NCI-H2196 treated with DMSO at 0.1 percent for 48 hours (cell line): ENCODE results near the gene PRR12.

Source experiments
- DNase-seq: peaks from one replicate; lab custom pipeline; 2025; ENCODE audit not compliant: unreplicated experiment; lab: John Stamatoyannopoulos, UW

PRR12 gene, protein sequence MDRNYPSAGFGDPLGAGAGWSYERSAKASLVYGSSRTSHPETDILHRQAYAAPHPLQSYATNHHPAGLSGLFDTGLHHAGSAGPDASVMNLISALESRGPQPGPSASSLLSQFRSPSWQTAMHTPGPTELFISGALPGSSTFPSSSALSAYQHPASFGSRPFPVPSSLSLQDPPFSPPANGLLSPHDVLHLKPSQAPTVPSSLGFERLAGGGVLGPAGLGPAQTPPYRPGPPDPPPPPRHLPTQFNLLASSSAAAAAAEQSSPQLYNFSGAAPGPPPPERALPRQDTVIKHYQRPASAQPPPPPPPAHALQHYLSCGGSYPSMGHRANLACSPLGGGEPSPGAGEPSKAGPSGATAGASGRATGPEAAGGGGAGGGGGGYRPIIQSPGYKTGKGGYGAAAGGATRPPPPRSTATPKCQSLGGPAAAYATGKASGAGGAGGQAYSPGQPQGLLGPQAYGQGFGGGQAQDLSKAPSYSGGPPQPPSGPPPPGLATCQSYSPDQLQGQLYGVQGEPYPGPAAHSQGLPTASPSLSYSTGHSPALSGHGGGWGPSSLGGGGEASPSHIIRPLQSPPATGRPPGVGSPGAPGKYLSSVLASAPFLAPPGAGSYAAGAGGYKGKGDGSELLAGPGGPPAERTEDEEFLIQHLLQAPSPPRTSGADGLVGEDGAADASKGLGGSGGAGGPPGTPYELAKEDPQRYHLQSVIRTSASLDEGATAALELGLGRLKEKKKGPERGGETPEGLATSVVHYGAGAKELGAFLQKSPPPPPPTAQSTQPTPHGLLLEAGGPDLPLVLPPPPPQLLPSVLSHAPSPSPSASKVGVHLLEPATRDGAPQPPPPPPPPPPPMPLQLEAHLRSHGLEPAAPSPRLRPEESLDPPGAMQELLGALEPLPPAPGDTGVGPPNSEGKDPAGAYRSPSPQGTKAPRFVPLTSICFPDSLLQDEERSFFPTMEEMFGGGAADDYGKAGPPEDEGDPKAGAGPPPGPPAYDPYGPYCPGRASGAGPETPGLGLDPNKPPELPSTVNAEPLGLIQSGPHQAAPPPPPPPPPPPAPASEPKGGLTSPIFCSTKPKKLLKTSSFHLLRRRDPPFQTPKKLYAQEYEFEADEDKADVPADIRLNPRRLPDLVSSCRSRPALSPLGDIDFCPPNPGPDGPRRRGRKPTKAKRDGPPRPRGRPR (N-terminal part only)

DNA sequence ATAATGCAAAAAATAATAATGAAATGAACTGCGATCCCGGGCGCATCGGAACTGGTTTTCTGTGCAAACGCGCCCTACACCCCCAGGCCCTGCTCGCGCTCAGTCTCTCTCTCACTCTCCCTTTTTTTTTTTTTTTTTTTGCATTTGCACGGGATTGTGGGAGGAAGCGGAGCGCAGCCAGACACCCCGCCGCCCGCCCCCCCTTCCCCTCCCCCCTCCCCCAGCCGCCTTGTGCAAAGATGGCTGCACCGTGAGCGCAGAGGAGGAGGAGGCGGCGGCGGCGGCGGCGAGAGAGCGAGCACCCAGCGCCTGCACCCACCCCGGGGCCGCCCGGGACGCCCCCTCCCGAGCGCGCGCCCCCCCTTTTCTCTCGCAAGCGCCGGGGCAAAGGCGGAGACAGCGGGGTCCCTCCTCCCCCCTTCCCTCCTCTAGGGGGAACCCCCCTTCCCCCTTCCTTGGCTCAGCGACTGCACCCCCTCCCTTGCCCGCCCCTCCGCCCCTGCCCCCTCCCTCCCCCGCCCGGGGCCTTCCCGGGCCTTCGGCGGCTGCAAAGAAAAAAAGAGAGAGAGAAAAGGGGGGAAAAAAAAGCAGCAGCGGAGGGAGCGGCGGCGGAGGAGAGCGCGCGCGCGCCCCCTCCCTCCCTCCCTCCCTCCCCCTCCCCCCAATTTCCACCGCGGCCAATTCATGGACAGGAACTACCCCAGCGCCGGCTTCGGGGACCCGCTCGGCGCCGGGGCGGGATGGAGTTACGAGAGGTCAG is at the start of gene PRR12:
Gene PRR12, plus strand, starts transcription at position 212 of the 760 bp plus-strand sequence. Its CDS starts 473 bp downstream, at position 685.
- DNase-seq, result peak; percentile 61

DNA sequence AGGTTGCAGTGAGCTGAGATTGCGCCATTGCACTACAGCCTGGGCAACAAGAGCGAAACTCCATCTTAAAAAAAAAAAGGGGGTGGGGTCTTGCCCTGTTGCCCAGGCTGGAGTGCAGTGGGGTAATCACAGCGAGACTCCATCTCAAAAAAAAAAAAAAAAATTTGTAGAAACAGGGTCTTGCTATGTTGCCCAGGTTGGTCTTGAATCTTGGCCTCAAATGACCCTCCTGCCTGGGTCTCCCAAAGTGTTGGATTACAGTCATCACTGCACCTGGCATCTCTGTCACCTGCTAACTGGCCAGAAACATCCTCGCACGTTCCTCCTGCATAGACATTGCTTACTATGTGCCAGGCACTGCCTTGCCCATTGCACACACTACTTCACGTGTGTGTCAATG is 49.1 kb upstream of the PRR12 start:
- DNase-seq, result no peak

DNA sequence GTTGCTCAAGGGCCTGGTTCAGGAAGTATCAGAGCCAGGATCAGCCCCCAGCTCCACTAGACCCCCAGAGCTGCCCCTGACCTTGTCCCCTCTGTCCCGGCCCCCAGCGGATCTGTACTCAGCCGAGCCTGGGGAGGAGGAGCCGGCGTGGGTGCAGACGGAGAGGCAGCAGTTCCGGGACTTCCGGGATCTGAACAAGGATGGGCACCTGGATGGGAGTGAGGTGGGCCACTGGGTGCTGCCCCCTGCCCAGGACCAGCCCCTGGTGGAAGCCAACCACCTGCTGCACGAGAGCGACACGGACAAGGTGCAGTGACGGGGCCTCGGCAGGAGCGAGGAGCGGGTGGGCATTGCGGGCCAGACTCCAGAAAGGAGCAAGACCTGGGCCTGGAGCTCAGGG is 48.5 kb upstream of the PRR12 start:
- DNase-seq, result no peak

DNA sequence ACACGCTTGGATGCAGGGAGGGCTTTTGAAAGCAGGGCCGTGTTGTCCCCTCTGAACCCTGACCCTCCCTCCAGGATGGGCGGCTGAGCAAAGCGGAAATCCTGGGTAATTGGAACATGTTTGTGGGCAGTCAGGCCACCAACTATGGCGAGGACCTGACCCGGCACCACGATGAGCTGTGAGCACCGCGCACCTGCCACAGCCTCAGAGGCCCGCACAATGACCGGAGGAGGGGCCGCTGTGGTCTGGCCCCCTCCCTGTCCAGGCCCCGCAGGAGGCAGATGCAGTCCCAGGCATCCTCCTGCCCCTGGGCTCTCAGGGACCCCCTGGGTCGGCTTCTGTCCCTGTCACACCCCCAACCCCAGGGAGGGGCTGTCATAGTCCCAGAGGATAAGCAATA is 48.0 kb upstream of the PRR12 start:
- no peak for DNase-seq

DNA sequence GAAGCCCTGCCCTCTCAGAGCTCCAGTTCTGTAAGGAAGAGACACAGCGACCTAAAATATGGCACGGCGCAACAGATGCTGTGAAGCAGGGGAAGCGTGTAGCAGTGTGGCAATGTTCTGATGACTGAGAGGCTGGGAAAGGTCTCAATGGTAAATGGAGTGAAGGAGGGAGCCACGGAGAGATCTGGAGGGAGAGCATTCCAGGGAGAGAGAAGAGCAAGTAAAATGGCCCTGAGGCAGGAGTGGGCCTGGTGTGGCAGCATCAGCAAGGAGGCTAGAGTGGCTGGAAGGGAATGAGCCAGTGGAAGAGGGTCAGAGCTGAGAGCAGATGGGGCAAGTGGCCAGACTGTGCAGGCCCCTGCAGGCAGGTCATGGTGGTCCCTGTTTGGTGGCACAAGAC is 46.8 kb upstream of the PRR12 start:
- DNase-seq, result no peak

DNA sequence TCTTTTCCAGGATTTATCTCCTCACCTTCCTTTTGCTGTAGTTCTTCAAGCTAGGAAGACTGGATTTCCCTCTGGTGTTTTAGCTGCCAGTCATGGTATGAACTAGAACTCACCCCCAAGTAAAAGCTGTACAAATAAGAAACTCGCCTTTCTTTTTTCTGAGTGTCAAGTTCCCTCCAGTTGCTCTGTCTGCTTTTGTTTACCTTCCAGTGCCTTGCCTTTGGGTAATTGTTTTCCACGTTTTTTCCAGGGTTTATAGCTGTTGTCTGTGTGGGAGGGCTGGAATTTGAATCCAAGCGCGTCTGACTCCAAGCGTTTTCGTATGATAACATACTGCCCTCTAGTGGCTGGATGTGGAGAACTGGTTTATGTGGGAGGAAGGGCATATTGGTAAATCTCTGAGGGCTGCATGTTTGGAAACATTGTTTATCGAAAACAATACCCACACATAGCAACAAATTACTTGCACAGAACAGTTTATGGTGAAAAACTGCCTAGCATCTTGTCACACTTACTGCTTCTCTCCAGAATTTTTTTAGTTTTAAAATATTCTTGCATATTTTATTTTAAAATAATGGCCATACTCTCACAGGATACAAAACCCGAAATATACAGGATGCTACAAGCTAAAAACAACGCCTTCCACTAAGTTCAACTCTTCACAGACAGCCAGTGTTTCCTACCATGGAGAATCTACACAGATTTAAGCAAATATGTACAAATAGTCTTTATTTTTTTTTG is 44.0 kb upstream of the PRR12 start:
- DNase-seq, result peak; percentile 74

DNA sequence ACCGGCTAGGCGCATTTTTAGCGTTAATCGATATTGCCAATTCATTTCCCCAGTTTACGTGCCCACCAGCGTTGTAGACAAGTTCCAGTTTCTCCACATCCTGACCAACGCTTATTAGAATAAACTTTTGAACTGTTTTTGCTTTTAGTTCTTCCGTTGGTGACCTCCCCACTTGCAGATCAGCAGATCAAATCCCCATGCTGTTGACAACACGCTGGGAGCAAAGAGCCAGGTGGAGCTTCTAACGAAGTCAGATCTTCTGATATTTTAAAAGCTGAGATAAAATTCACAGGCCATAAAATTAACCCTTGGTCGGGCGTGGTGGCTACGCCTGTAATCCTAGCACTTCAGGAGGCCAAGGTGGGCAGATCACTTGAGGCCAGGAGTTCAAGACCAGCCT is 41.9 kb upstream of the PRR12 start:
- DNase-seq, result no peak

DNA sequence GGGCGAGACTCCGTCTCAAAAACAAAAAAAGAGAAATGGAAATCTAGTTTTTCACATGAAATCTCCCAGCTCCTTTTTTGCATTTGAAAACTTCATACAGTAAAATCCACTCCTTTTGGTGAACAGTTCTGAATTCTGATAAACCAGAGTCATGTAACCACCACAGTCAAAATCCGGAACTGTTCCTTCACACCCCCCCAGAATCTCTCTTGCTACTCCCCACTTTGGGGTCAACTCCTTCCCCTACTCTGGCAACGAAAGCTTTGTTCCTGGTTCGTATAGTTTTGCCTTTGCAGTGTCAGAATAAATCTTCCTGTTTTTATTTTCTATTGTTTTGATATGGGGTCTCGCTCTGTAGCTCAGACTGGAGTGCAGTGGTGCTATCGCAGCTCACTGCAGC is 39.5 kb upstream of the PRR12 start:
- no peak for DNase-seq

DNA sequence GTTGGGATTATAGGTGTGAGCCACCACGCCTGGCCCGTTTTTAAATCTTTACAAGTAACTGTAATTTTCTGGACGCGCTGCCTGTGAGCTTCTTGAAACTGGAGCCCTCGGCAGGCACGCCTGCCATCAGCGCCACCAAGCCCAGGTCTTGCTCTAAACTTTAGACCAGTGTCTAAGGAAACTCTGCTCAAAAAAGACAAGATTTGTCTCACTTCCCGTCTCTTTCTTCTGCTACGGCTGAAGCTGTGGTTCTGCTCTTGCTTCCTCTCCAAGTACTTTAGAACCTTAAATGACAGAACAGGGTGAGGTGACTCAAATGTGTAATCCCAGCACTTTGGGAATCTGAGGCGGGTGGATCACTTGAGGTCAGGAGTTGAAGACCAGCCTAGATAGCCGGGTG is 38.2 kb upstream of the PRR12 start:
- no peak for DNase-seq

DNA sequence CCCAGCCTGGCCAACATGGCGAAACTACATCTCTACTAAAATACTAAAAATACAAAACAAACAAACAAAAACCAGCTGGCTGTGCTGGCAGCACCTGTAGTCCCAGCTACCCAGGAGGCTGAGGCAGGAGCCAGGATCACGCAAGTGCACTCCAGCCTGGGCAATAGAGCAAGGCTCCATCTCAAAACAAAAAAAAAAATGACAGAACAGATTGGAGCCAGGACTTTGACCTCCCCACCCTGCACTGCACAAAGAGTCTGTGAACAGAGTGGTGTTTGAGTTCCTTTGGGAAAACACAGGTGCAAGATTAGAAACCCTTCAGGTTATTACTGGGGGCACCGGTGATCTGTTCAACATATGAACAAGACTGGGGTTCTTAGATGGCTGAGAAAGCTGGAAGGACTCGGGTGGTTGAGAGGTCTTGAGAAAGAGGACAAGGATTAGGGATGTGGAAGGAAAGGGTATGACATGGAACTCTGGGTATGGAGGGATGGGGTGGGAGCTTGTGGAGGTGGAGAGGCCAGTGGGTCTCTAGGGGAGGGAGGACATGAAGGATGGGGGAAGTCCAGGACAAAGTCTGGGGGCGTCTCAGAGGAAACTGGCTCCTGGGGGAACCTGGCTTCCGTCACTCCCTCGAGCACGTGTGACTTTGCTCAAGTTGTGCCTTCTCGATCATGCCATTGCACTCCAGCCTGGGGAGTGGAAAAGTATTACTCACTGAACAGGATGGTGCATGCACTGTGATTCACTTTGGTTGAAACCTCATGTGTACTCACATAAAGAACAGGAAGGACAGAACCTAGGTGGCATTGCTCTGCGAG is 37.3 kb upstream of the PRR12 start:
- DNase-seq, result no peak

DNA sequence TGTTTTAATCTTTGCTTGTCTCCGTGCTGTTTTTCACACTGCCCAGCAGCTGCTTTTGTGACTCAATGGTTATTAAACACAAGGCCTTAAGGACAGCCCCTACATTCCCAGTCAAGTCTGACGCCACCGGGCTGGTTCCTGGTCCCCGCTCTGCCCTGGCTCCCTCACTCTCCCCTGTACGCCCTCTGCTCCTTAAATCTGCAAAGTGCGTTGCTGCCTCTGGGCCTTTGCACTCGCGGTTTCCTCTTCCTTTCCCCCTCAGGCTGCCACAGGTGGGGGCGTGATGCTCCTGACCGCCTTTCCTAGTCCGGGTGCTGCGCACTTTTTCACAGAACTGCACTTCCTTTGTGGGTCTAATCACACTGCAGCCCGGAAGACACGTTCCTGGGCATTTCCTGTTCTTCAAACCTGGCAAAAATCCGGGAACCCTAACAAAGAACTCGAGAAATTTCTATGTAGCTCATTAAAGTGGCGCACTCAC is 36.2 kb upstream of the PRR12 start:
- no peak for DNase-seq

DNA sequence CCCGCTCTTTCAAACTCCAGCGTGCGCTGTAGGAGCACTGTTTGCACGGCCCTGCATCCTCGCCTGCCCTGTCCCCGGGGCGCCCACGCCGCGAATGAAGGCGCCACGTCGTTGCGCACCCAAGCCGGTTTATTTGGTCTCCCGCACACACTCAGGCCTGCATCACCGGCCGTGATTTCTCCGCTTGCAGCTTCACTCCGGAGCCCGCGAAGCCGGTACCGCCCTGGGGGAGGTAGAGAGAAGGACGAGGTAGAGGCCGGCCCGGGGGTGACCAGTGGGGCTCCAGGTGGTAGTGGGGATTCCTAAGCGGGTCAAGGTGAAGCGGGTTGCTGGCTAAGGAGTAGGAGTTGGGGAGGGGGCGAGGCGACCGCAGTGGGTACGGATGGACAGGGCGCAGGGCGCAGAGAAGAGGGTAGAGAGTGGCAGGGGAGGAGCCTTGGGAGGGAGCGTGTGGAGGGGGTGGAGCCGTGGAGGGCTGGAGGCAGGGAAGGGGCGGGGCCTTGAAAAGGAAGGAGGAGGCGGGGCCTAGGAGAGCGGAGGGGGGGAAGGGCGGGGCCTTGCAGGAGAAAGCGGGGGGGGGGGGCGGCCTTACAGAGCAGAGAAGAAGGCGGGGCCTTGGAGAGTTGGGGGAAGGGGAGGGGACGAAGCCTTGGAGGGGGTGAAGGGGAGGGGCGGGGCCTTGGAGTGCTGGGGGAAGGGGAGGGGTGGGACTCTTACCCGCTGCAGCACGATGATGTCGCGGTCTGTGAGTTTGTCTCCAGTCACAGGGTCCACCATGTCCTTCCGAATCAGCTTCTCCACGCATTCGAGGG is 35.2 kb upstream of the PRR12 start:
- peak; percentile 39 for DNase-seq

DNA sequence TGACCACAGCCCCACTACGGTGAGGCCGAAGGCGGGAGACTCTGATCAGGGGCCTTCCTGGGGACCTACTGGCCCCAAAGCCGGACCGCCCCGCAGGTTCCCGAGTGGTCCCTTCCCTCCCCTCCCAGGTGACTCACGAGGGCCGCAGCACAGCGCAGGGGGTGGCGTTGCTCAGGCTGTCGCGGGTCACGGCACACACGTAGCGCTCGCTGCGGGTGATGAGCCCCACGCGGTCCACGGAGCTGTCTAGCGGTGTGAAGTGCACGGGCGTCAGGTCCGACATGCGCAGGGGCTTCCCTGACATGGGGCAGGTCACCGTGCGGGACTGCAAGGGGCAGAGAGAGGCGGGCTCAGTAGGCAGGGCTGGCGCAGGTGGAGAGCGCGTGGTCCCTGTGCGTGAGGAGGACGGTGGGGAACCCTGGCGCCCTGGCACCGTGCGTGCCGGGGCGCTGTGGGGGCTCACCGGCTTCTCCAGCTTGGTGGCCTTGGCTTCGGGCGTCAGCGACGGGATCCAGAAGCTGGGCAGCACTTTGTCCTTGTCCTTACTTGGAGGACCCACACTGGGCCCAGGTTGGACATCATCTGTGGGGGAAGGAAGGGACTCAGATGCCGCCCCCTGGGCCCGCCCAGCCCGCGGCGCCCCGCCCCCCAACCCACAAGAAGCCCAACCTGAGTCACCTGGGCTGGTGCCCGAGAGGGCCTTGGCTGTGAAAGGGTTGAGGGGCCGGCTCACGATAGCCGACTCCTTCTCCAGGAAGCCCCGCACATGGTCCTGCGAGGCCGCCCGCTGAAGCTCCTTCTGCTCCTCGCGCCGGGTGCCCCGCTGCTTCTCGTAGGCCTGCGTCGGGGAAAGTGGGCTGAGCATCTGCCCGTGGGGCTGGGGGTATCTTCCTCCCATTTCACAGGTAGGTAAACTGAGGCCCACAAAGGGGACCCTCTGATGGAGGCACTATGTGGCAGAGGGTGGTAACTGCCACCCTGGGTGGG is 34.3 kb upstream of the PRR12 start:
- no peak for DNase-seq

DNA sequence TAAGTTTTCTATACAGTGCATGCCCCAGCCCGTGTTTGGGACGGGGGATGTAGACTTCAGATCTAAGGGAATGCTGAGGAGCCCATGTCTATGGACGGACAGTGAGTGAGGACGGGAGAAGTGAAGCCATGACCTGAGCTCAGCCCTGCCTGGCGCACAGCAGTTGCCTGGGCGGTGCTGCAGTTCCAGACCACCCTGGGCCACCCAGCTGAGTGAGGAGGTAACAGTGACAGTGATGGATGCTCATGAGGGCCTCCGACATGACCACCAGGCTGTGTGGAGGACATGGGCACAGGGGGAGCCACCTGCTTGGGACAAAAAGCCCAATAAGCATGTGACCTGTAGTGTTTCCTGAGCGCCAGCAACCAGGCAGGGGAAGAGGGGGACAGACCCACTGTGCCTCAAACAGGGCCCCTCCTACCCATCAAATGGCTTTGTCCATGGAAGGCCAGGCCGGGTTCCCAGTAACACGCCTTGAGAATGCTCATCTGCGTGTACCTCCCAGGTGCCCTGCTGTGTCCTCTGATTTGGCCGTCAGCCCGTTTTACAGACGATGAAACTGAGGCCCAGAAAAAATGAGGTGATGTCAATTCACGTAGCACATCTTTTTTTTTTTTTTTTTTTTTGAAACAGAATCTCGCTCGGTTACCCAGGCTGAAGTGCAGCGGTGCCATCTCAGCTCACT is 33.2 kb upstream of the PRR12 start:
- no peak for DNase-seq

DNA sequence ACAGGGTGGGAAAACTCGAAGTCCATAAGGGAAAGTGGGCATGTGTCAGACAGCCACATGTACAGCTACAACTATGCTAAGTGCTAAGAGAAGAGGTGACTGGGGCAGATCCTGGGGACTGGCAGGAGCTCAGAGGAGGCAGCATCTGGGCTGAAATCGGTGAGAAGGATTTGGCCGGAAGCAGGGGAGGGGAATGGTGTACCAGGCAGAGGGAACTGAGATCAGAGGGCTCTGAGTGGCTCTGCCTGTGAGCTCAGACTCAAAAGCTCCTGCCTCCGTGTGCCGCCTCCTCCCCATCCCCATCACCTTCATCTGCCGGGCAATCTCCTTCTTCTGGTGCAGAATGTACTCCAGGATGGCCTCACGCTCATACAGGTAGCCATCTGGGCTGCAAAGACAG is 32.4 kb upstream of the PRR12 start:
- no peak for DNase-seq

DNA sequence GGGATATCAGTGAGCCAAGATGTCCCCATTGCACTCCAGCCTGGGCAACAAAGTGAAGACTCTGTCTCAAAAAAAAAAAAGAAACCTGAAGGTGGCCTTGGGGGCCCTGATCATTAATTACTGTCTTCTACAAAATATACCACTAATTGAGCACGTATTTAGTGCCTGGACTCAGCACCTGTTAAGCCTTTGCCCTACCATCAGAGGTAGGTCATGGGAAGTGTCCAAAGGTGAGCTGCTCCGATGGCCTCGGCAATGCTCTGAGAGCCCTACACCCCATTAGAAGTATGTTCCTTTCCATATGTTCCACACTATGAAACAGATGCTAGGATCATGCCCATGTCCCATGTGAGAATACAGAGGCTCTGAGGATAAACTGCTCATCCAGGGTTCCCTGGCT is 31.5 kb upstream of the PRR12 start:
- DNase-seq, result no peak

DNA sequence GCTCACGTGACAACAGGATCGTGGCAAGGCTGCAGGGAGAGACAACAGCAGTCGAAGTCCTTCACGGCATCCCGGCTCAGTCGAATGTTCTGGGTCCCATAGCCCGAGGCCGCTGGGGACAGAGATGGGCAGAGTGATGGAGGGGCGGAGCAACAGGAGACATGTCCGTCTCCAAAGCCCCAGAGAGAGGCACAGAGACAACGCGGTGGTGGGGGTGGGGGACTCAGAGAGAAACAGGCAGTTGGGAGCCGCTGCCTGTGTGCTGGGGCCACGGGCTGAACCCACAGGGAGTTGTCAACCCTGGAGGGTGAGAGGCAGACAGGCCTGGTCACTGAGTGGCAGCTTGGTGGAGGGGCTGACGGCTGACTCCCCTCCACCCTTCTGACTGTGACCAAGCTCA is 31.1 kb upstream of the PRR12 start:
- no peak for DNase-seq
